SK-N-SH treated with all-trans-retinoic acid at 6 μM for 48 hours (cell line): ENCODE results near the gene PRDM10.

ENCODE experiments used
- ATAC-seq: fragments of 200-7000 bp; cut with Tn5 transposase; 3 replicates; pipeline ENCODE4 v1.9.1; 2020; ENCODE audit warnings: mild to moderate bottlenecking, moderate library complexity
- ARNTL ChIP-seq: fragments of 450-650 bp; formaldehyde crosslinking; IDR thresholded peaks from 2 replicates; pipeline ENCODE4 v1.5.0; 2020; ENCODE audit warnings: low read depth, mild to moderate bottlenecking, moderate library complexity, borderline replicate concordance
- BACH2 ChIP-seq: fragments of 250-450 bp; sonication (Bioruptor Pico); IDR thresholded peaks from 2 replicates; pipeline ENCODE4 v1.9.0; 2021; ENCODE audit warnings: mild to moderate bottlenecking, borderline replicate concordance
- CREB5 ChIP-seq: fragments of 250-450 bp; sonication (Bioruptor Pico); IDR thresholded peaks from 2 replicates; pipeline ENCODE4 v1.5.1; 2020; ENCODE audit warnings: low read depth, mild to moderate bottlenecking, moderate library complexity
- CSDC2 ChIP-seq: fragments of 250-450 bp; sonication (Bioruptor Pico); IDR thresholded peaks from 2 replicates; pipeline ENCODE4 v1.5.0; 2020; ENCODE audit warnings: mild to moderate bottlenecking, moderate library complexity
- CSRNP3 ChIP-seq: fragments of 250-450 bp; sonication (Bioruptor Pico); IDR thresholded peaks from 2 replicates; pipeline ENCODE4 v1.5.1; 2021; ENCODE audit warnings: mild to moderate bottlenecking, moderate library complexity
- ESRRG ChIP-seq: fragments of 250-450 bp; sonication (Bioruptor Pico); IDR thresholded peaks from 2 replicates; pipeline ENCODE4 v1.6.1; 2021; ENCODE audit warnings: mild to moderate bottlenecking
- OSR1 ChIP-seq: fragments of 250-450 bp; sonication (Bioruptor Pico); IDR thresholded peaks from 2 replicates; pipeline ENCODE4 v1.8.0; 2022; ENCODE audit warnings: moderate library complexity, mild to moderate bottlenecking, inconsistent platforms
- PATZ1 ChIP-seq: fragments of 250-450 bp; sonication (Bioruptor Pico); IDR thresholded peaks from 2 replicates; pipeline ENCODE4 v1.8.0; 2020; ENCODE audit warnings: mild to moderate bottlenecking, moderate library complexity, borderline replicate concordance
- POU6F1 ChIP-seq: fragments of 250-450 bp; sonication (Bioruptor Pico); IDR thresholded peaks from 2 replicates; pipeline ENCODE4 v1.8.0; 2021; ENCODE audit warnings: low read depth, mild to moderate bottlenecking, moderate library complexity, borderline replicate concordance
- PPARA ChIP-seq: fragments of 250-450 bp; sonication (Bioruptor Pico); IDR thresholded peaks from 2 replicates; pipeline ENCODE4 v1.5.0; 2020; ENCODE audit warnings: mild to moderate bottlenecking, borderline replicate concordance
- RARB ChIP-seq: fragments of 250-450 bp; sonication (Bioruptor Pico); IDR thresholded peaks from 2 replicates; pipeline ENCODE4 v1.8.0; 2021; ENCODE audit warnings: mild to moderate bottlenecking, moderate library complexity
- SNAI2 ChIP-seq: fragments of 250-450 bp; sonication (Bioruptor Pico); IDR thresholded peaks from 2 replicates; pipeline ENCODE4 v1.5.0; 2020; ENCODE audit warnings: mild to moderate bottlenecking, moderate library complexity
- TOX ChIP-seq: fragments of 250-450 bp; sonication (Bioruptor Pico); IDR thresholded peaks from 2 replicates; pipeline ENCODE4 v1.8.0; 2021; ENCODE audit warnings: mild to moderate bottlenecking, moderate library complexity, borderline replicate concordance
- TSHZ2 ChIP-seq: fragments of 250-450 bp; sonication (Bioruptor Pico); IDR thresholded peaks from 2 replicates; pipeline ENCODE4 v1.5.0; 2020; ENCODE audit warnings: mild to moderate bottlenecking, moderate library complexity
- ZFP3 ChIP-seq: fragments of 250-450 bp; sonication (Bioruptor Pico); IDR thresholded peaks from 2 replicates; pipeline ENCODE4 v1.5.0; 2020; ENCODE audit warnings: mild to moderate bottlenecking, moderate library complexity
- ZFP30 ChIP-seq: fragments of 450-650 bp; formaldehyde crosslinking; IDR thresholded peaks from 2 replicates; pipeline ENCODE4 v1.5.0; 2022; ENCODE audit warnings: mild to moderate bottlenecking, moderate library complexity
- ZNF565 ChIP-seq: fragments of 450-650 bp; formaldehyde crosslinking; conservative IDR thresholded peaks from 2 replicates; pipeline ENCODE4 v1.5.0; 2020; ENCODE audit warnings: low read depth, mild to moderate bottlenecking, moderate library complexity
- ZNF70 ChIP-seq: fragments of 450-650 bp; formaldehyde crosslinking; IDR thresholded peaks from 2 replicates; pipeline ENCODE4 v1.5.0; 2020; ENCODE audit warnings: mild to moderate bottlenecking, moderate library complexity

Gene PRDM10

GRCh38 chr11:130031056-130031455 is 28.4 kb upstream of the PRDM10 start:
- ATAC-seq: no peak
- TF ChIP-seq ARNTL (CRISPR knock-in tag) (no peak), RARB (CRISPR knock-in tag) (no peak), TSHZ2 (CRISPR knock-in tag) (no peak), CSRNP3 (CRISPR knock-in tag) (no peak), SNAI2 (CRISPR knock-in tag) (no peak), ZNF70 (CRISPR knock-in tag) (no peak), PATZ1 (no peak), PPARA (CRISPR knock-in tag) (no peak)

- TF ChIP-seq CSDC2 (CRISPR knock-in tag) (no peak), ZFP30 (no peak), POU6F1 (CRISPR knock-in tag) (no peak), PATZ1 (no peak), ZNF565 (no peak), CSRNP3 (CRISPR knock-in tag) (no peak), TSHZ2 (CRISPR knock-in tag) (no peak), OSR1 (CRISPR knock-in tag) (no peak), BACH2 (CRISPR knock-in tag) (no peak), ZFP3 (CRISPR knock-in tag) (no peak), RARB (CRISPR knock-in tag) (no peak), CREB5 (CRISPR knock-in tag) (no peak), TOX (CRISPR knock-in tag) (no peak), ESRRG (CRISPR knock-in tag) (no peak), SNAI2 (CRISPR knock-in tag) (no peak), ZNF70 (CRISPR knock-in tag) (no peak), ARNTL (CRISPR knock-in tag) (no peak)
- no peak for ATAC-seq
These were observed 26.5 kb upstream of the PRDM10 start for GRCh38 chr11:130029137-130029536.
